GM18868 (cell line): ENCODE results near the gene PM20D1.
A peak's percentile ranks its signal among the peaks of the same experiment; 100 is the strongest.
"Not testable (repeated sequence)": the region's sequence is repeated elsewhere in the genome, so short reads cannot be mapped to it uniquely, and the experiment has no call there.

Source experiments
- ATAC-seq: cut with Tn5 transposase; IDR thresholded peaks from one replicate; pipeline ENCODE4 v1.9.1; 2021; ENCODE audit warnings: mild to moderate bottlenecking, moderate library complexity; ENCODE audit not compliant: unreplicated experiment

Gene PM20D1, protein sequence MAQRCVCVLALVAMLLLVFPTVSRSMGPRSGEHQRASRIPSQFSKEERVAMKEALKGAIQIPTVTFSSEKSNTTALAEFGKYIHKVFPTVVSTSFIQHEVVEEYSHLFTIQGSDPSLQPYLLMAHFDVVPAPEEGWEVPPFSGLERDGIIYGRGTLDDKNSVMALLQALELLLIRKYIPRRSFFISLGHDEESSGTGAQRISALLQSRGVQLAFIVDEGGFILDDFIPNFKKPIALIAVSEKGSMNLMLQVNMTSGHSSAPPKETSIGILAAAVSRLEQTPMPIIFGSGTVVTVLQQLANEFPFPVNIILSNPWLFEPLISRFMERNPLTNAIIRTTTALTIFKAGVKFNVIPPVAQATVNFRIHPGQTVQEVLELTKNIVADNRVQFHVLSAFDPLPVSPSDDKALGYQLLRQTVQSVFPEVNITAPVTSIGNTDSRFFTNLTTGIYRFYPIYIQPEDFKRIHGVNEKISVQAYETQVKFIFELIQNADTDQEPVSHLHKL

GRCh38 chr1:205849619-205850355 lies at the start of gene PM20D1:
PM20D1 (minus strand) TSS chr1:205850132; CDS start chr1:205850072, 60 bp downstream.
- ATAC-seq = peak; percentile 62

DNA sequence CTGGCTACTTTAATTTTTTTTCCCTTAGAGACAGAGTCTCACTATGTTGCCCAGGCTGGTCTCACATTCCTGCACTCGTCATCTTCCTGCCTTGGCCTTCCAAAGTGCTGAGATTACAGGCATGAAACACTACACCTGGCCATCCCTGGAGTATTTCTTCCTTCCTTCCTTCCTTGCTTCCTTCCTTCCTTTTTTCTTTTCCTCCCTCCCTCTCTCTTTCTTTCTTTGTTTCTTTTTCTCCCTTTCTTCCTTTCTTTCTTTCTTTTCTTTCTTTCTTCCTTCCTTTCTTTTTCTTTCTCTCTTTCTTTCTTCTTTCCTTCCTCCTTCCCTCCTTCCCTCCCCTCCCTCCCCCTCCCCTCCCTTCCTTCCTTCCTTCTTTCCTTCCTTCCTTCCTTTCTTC lies 46.4 kb upstream of the PM20D1 start:
- ATAC-seq = no peak

DNA sequence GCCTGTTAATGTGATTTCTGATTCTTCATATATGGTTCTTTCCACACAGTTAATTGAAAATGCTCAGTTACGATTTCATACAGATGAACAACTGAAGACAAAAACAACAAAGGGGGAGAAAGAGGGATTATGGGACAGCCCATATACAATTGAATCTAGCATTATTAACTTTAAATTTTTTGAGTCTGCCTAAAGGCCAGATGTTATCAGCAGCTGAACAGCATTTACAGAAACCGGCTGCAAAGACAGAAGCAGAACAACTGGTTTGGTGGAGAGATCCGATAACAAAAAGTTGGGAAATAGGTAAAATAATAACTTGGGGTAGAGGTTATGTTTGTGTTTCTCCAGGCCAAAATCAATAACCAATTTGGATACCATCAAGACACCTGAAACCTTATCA lies 44.2 kb upstream of the PM20D1 start:
- not testable (repeated sequence) for ATAC-seq

- ATAC-seq = not testable (repeated sequence)
These were observed 42.2 kb upstream of the PM20D1 start for GRCh38 chr1:205892175-205892574.

DNA sequence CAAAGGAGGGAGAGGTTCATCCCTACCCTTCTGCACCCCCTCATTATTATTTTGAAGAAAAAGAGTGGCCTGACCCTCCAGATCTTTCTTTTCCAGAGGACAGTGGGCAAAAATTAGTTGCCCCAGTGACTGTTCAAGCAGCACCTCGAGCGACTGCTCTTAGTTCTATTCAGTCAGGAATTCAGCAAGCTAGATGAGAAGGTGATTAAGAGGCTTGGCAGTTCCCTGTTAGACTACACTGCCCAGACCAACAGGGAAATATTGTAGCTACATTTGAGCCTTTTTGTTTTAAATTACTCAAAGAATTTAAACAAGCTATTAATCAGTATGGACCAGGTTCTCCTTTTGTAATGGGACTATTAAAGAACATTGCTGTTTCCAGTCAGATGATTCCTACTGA lies 41.5 kb upstream of the PM20D1 start:
- ATAC-seq = not testable (repeated sequence)

DNA sequence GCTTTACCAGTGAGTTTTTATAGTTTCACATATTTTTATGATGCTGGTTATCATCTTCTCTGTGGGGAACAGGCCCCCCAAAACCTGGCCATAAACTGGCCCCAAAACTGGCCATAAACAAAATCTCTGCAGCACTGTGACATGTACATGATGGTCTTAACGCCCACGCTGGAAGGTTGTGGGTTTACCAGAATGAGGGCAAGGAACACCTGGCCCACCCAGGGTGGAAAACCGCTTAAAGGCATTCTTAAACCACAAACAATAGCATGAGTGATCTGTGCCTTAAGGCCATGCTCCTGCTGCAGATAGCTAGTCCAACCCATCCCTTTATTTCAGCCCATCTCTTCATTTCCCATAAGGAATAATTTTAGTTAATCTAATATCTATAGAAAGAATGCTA lies 40.7 kb upstream of the PM20D1 start:
- not testable (repeated sequence) for ATAC-seq

- ATAC-seq = not testable (repeated sequence)
These were observed 39.8 kb upstream of the PM20D1 start for GRCh38 chr1:205889706-205890105.

DNA sequence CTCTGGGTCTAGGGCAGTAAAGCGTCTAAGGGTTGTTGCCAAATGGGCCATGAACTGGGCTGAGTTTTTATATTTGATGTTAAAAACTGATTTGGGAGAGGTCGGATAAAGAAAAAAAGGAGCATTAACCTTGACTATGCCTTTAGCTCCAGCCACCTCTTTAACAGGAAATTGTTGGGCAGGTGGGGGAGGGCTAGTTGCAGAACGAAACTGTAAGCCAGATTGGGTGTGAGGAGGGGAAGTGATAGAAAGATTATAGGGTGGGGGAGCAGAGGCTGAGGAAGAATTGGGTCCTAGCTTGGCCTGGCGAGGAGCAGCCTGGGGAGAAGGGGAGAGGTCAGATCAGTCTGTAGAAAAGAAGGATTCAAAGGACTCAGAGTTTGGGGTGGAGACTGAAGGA lies 39.1 kb upstream of the PM20D1 start:
- ATAC-seq = not testable (repeated sequence)

DNA sequence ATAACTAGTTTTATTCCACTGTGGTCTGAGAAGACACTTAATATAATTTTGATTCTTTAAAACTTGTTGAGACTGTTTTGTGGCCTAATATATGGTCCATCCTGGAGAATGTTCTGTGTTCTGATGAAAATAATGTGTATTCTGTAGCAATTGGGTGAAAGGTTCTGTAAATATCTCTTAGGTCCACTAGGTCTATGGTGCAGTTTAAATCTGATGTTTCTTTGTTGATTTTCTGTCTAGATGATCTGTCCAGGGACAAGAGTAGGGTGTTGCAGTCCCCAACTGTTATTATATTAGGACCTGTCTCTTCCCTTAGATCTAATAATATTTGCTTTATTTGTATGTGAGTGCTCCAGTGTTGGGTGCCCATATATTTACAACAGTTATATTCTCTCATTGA lies 33.9 kb upstream of the PM20D1 start:
- ATAC-seq = no peak

- ATAC-seq = no peak
These were observed 31.0 kb upstream of the PM20D1 start for GRCh38 chr1:205880923-205881322.

GRCh38 chr1:205879974-205880373 lies 30.0 kb upstream of the PM20D1 start:
- ATAC-seq = no peak

DNA sequence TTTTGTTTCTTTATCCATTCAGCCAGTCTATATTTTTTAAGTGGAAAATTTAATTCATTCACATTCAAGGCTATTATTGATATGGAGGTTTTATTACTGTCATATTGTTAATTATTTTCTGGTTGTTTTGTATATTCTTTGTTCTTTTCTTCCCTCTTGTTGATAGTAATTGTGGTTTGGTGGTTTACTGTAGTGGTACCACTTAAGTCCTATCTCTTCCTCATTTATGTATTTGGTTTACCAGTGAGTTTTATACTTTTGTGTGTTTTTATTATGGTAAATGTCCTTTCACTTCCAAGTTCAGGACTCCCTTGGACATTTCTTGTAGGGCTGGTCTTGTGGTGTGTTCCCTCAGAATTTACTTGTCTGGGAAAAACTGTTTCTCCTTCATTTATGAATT lies 28.1 kb upstream of the PM20D1 start:
- ATAC-seq = no peak

DNA sequence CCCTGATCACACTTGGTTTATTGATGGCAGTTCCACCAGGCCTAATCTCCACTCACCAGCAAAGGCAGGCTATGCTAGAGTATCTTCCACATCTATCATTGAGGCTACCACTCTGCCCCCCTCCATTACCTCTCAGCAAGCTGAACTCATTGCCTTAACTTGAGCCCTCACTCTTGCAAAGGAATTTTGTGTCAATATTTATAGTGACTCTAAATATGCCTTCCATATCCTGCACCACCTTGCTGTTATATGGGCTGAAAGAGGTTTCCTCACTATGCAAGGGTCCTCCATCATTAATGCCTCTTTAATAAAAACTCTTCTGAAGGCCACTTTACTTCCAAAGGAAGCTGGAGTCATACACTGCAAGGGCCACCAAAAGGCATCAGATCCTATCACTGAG lies 23.2 kb upstream of the PM20D1 start:
- not testable (repeated sequence) for ATAC-seq

DNA sequence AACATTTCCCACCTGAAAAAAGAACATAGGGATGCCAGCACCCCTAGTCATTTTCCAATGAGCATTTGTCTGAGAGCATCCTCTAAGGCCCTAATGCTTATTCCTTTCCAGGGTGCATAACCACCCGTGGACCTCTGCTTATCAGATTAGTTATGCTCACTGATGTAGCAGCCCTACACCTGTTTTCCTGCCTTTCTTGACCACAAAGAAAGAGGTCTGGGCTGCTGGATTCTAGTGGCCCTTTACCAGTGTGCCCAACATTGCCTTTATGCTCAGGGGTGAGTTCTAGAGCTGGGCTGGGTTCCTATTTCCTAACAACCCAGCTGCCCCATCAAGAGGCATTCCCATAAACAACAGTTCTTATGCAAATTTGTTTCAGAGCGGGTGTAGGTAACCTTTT lies 20.3 kb upstream of the PM20D1 start:
- ATAC-seq = no peak

GRCh38 chr1:205861540-205861939 lies 11.6 kb upstream of the PM20D1 start:
- ATAC-seq = no peak

GRCh38 chr1:205858141-205858961 lies 8.4 kb upstream of the PM20D1 start:
- ATAC-seq = no peak

- ATAC-seq = not testable (repeated sequence)
These were observed 7.6 kb upstream of the PM20D1 start for GRCh38 chr1:205857501-205857900.

- no peak for ATAC-seq
These were observed 6.5 kb upstream of the PM20D1 start for GRCh38 chr1:205856433-205856832.

DNA sequence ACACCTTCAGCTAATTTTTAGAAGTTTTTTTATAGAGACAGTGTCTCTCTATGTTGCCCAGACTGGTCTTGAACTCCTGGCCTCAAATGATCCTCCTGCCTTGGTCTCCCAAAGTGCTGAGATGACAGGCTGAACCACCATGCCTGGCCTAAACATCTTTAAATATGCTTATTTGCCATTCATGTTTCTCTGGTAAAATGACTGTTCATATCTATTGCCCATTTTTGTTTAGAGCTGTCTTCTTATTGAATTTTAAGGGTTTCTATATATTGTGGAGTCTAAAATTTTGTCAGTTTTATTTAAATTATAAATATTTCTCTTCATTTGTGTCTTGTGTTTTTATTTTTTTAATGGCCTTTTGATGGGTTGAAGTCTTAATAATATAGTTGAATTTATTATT lies 3.0 kb upstream of the PM20D1 start:
- no peak for ATAC-seq

DNA sequence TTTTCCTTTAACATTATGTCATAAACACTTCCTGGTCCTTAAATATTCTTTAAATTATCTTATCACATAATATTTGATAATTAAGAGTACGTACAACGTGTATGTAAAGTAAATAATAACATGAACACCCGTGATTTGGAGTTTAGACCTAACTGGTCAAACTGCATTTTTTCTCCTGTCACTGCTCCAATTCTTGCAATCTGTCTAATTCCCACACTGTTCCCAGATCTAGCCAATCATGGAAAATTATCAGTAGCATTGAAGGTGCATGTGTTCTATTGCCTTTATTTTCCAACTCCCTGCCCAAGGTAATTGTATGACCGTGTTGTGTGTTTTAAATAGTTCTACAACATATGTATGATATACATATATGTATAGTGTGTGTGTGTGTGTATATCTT lies 2.1 kb upstream of the PM20D1 start:
- ATAC-seq = no peak
